GM12878 (cell line): Measurements from ENCODE around the gene THY1.

ENCODE experiments used
- CBX5 ChIP-seq: sonication (generic); IDR thresholded peaks from 2 replicates; pipeline ENCODE4 v1.6.1; 2016; ENCODE audit warnings: low read depth, moderate library complexity, mild to moderate bottlenecking, inconsistent platforms
- NFIC ChIP-seq: IDR thresholded peaks from 2 replicates; pipeline ENCODE4 v1.6.1; 2012; ENCODE audit warnings: low read depth, mild to moderate bottlenecking, inconsistent platforms, low read length, moderate library complexity
- POLR2A ChIP-seq: IDR thresholded peaks from 2 replicates; pipeline ENCODE4 v1.6.1; 2011; ENCODE audit warnings: low read depth, mild to moderate bottlenecking, low read length
- RFX5 ChIP-seq: IDR thresholded peaks from 2 replicates; pipeline ENCODE4 v1.6.1; 2011; ENCODE audit warnings: low read depth, low read length, improper control_type of control experiment
- RUNX3 ChIP-seq: IDR thresholded peaks from 2 replicates; pipeline ENCODE4 v1.6.1; 2012; ENCODE audit warnings: low read length, inconsistent platforms
- SRF ChIP-seq, 2 experiments: IDR thresholded peaks; 2 replicates each; pipeline ENCODE4 v1.6.1; 2011; ENCODE audit warnings: low read depth in 2 of 2, low read length in 2 of 2, mild to moderate bottlenecking in 1 of 2, moderate library complexity in 1 of 2
- ZNF384 ChIP-seq: IDR thresholded peaks from 2 replicates; pipeline ENCODE4 v1.6.1; 2012; ENCODE audit warnings: low read depth, mild to moderate bottlenecking, low read length, improper control_type of control experiment, borderline replicate concordance
- TF ChIP-seq, protein P1 (sequence below), 3 experiments: IDR thresholded peaks in 2 of 3; conservative IDR thresholded peaks in 1 of 3; 2 replicates each; pipeline ENCODE4 v1.5.1; 2011; ENCODE audit warnings: low read depth in 3 of 3, low read length in 3 of 3, mild to moderate bottlenecking in 3 of 3, control low read depth in 2 of 3, moderate library complexity in 2 of 3, inconsistent platforms in 1 of 3, mixed read lengths in 1 of 3; ENCODE audit not compliant: control insufficient read depth in 2 of 3, insufficient read depth in 1 of 3; ENCODE audit errors: extremely low read depth in 1 of 3
- TF ChIP-seq, protein P2 (sequence below): fragments of 450-650 bp; IDR thresholded peaks from 2 replicates; pipeline ENCODE4 v1.6.1; 2017; ENCODE audit warnings: mild to moderate bottlenecking
- TF ChIP-seq, protein P3 (sequence below): IDR thresholded peaks from 2 replicates; pipeline ENCODE4 v1.6.1; 2012; ENCODE audit warnings: improper control_type of control experiment, low read depth, low read length; ENCODE audit not compliant: insufficient replicate concordance

DNA sequence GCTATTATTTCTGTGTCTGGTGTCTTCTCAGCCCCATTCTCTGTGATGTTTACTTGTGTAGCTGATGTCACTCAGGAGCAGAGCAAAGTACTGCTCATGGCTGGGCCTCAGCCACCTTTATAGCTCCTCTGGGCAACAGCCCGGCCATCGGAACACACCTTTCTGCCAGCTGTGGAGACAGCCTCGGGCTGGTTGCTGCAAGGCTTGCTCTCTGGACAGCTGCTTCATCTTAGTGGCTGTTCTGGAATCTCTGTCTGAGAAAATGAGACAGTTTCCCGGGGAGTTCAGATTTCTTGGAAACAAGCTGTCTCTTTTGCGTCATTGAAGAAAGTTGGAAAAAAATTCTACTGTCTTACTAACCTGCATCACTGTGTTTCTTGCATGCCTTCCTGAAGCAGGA, 20.0 kb downstream of the THY1 start:
- no peak for TF ChIP-seq RFX5
- TF ChIP-seq CBX5: no peak
- TF ChIP-seq, protein P1, sequence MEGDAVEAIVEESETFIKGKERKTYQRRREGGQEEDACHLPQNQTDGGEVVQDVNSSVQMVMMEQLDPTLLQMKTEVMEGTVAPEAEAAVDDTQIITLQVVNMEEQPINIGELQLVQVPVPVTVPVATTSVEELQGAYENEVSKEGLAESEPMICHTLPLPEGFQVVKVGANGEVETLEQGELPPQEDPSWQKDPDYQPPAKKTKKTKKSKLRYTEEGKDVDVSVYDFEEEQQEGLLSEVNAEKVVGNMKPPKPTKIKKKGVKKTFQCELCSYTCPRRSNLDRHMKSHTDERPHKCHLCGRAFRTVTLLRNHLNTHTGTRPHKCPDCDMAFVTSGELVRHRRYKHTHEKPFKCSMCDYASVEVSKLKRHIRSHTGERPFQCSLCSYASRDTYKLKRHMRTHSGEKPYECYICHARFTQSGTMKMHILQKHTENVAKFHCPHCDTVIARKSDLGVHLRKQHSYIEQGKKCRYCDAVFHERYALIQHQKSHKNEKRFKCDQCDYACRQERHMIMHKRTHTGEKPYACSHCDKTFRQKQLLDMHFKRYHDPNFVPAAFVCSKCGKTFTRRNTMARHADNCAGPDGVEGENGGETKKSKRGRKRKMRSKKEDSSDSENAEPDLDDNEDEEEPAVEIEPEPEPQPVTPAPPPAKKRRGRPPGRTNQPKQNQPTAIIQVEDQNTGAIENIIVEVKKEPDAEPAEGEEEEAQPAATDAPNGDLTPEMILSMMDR (IDR thresholded peaks at IDR 0.05 in 2 of 3, conservative IDR thresholded peaks at IDR 0.05 in 1 of 3; ENCODE audit: control insufficient read depth in 2 of 3, extremely low read depth in 1 of 3, insufficient read depth in 1 of 3, low read depth in 3 of 3, low read length in 3 of 3): no peak
- TF ChIP-seq POLR2A: no peak
- no peak for TF ChIP-seq ZNF384
- no peak for TF ChIP-seq NFIC
- TF ChIP-seq, protein P2, sequence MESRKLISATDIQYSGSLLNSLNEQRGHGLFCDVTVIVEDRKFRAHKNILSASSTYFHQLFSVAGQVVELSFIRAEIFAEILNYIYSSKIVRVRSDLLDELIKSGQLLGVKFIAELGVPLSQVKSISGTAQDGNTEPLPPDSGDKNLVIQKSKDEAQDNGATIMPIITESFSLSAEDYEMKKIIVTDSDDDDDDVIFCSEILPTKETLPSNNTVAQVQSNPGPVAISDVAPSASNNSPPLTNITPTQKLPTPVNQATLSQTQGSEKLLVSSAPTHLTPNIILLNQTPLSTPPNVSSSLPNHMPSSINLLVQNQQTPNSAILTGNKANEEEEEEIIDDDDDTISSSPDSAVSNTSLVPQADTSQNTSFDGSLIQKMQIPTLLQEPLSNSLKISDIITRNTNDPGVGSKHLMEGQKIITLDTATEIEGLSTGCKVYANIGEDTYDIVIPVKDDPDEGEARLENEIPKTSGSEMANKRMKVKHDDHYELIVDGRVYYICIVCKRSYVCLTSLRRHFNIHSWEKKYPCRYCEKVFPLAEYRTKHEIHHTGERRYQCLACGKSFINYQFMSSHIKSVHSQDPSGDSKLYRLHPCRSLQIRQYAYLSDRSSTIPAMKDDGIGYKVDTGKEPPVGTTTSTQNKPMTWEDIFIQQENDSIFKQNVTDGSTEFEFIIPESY: no peak
- no peak for TF ChIP-seq RUNX3
- TF ChIP-seq SRF (IDR thresholded peaks at IDR 0.05; ENCODE audit: low read depth in 2 of 2, low read length in 2 of 2): no peak
- TF ChIP-seq, protein P3, sequence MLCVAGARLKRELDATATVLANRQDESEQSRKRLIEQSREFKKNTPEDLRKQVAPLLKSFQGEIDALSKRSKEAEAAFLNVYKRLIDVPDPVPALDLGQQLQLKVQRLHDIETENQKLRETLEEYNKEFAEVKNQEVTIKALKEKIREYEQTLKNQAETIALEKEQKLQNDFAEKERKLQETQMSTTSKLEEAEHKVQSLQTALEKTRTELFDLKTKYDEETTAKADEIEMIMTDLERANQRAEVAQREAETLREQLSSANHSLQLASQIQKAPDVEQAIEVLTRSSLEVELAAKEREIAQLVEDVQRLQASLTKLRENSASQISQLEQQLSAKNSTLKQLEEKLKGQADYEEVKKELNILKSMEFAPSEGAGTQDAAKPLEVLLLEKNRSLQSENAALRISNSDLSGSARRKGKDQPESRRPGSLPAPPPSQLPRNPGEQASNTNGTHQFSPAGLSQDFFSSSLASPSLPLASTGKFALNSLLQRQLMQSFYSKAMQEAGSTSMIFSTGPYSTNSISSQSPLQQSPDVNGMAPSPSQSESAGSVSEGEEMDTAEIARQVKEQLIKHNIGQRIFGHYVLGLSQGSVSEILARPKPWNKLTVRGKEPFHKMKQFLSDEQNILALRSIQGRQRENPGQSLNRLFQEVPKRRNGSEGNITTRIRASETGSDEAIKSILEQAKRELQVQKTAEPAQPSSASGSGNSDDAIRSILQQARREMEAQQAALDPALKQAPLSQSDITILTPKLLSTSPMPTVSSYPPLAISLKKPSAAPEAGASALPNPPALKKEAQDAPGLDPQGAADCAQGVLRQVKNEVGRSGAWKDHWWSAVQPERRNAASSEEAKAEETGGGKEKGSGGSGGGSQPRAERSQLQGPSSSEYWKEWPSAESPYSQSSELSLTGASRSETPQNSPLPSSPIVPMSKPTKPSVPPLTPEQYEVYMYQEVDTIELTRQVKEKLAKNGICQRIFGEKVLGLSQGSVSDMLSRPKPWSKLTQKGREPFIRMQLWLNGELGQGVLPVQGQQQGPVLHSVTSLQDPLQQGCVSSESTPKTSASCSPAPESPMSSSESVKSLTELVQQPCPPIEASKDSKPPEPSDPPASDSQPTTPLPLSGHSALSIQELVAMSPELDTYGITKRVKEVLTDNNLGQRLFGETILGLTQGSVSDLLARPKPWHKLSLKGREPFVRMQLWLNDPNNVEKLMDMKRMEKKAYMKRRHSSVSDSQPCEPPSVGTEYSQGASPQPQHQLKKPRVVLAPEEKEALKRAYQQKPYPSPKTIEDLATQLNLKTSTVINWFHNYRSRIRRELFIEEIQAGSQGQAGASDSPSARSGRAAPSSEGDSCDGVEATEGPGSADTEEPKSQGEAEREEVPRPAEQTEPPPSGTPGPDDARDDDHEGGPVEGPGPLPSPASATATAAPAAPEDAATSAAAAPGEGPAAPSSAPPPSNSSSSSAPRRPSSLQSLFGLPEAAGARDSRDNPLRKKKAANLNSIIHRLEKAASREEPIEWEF: no peak
